Esophagus (tissue), 2 donors: ENCODE results near the gene C6orf136. TPM values are rescaled to one million over a fixed set of nuclear protein-coding genes. Genes with fewer than 3 reads are reported as not detected.

Experiments
- H3K27ac ChIP-seq, 2 donors: one replicate each; pipeline ENCODE4 v1.5.1; 2013; ENCODE audit warnings: low read depth in 2 of 2, mild to moderate bottlenecking in 2 of 2, inconsistent platforms in 1 of 2, low read length in 1 of 2, moderate library complexity in 1 of 2
- H3K27me3 ChIP-seq, 2 donors: one replicate each; pipeline ENCODE4 v1.6.1; 2013; ENCODE audit warnings: low read length in 2 of 2, control low read depth in 1 of 2, mild to moderate bottlenecking in 1 of 2; ENCODE audit not compliant: insufficient read depth in 2 of 2, control insufficient read depth in 1 of 2
- H3K36me3 ChIP-seq, 2 donors: one replicate each; pipeline ENCODE4 v1.6.1; 2013; ENCODE audit warnings: low read length in 1 of 2; ENCODE audit not compliant: control insufficient read depth in 2 of 2, insufficient read depth in 2 of 2
- H3K4me1 ChIP-seq, 2 donors: one replicate each; pipeline ENCODE4 v1.6.1; 2013; ENCODE audit warnings: low read length in 1 of 2; ENCODE audit not compliant: control insufficient read depth in 2 of 2, insufficient read depth in 2 of 2
- H3K4me3 ChIP-seq, 2 donors: one replicate each; pipeline ENCODE4 v1.5.1; 2013; ENCODE audit warnings: low read length in 2 of 2, mild to moderate bottlenecking in 2 of 2, low read depth in 1 of 2, moderate library complexity in 1 of 2
- H3K9me3 ChIP-seq, 2 donors: one replicate each; pipeline ENCODE4 v1.6.1; 2013; ENCODE audit warnings: mild to moderate bottlenecking in 2 of 2, low read depth in 1 of 2, low read length in 1 of 2, moderate library complexity in 1 of 2; ENCODE audit not compliant: control insufficient read depth in 2 of 2, insufficient read depth in 1 of 2
- WGBS, 2 donors: extraction: QIAGEN DNeasy Blood & Tissue Kit; methylation state at CpG; one replicate each; pipeline ENCODE4 v1.1.7; 2013; 5-methylcytosine and 5-hydroxymethylcytosine counted together
- polyA plus RNA-seq, 2 donors: library from polyadenylated mRNA; stranded (reverse); fragments of 200-250 nt; gene quantifications; one replicate each; pipeline ENCODE4 v1.2.3, GENCODE V29; 2013
- donor health status: healthy with polysubstance abuse.
- donor health status: Bipolar disorder and iron deficiency.

Gene C6orf136
- polyA plus RNA-seq, 2 donors: 15.3 to 24.3 TPM

GRCh38 chr6:30690403-30691207, 43.7 kb downstream of the C6orf136 start, which contains the start of gene NRM:
Gene NRM (minus strand): TSS chr6:30690984. CDS start chr6:30690974, 10 bp downstream.
- 1% methylated on average over 36 to 40 of the region's 40 CpGs for WGBS, 2 donors
- Histone ChIP-seq H3K4me1 (peaks cover 2 to 11% of the 10 kb centered on the region in 2 donors), H3K27me3 (no peaks in the 10 kb centered on the region), H3K4me3 (peak within 1 kb of the TSS; percentile 75 to 85), H3K36me3 (no peaks in the 10 kb centered on the region), H3K9me3 (no peaks in the 10 kb centered on the region), H3K27ac (peak within 1 kb of the TSS; percentile 95 to 96)

GRCh38 chr6:30691208-30691847, 44.4 kb downstream of the C6orf136 start:
- H3K9me3 ChIP-seq: no peaks in the 10 kb centered on the region
- no peaks in the 10 kb centered on the region for H3K27me3 ChIP-seq
- WGBS, 2 donors: 16 to 18% methylated on average over 8 of the region's 8 CpGs
- H3K4me1 ChIP-seq: peaks cover 2 to 11% of the 10 kb centered on the region in 2 donors
- peak overlapping the region; percentile 63 to 96 for H3K27ac ChIP-seq
- no peaks in the 10 kb centered on the region for H3K36me3 ChIP-seq
- H3K4me3 ChIP-seq: peak overlapping the region in 1 of 2 donors; percentile 75

- Histone ChIP-seq H3K4me1 (no peaks in the 10 kb centered on the region), H3K9me3 (no peaks in the 10 kb centered on the region), H3K27me3 (no peaks in the 10 kb centered on the region), H3K36me3 (no peaks in the 10 kb centered on the region), H3K27ac (no peak overlapping the region), H3K4me3 (no peak overlapping the region)
- 89 to 94% methylated on average over 5 of the region's 5 CpGs for WGBS, 2 donors
Measured at GRCh38 chr6:30696432-30696831, 49.5 kb downstream of the C6orf136 start.

GRCh38 chr6:30700340-30700739, 53.4 kb downstream of the C6orf136 start:
- peaks cover 0 to 6% of the 10 kb centered on the region in 2 donors for H3K36me3 ChIP-seq
- H3K27me3 ChIP-seq: no peaks in the 10 kb centered on the region
- H3K27ac ChIP-seq: no peak overlapping the region
- no peaks in the 10 kb centered on the region for H3K9me3 ChIP-seq
- WGBS, 2 donors: 64 to 65% methylated on average over 4 of the region's 4 CpGs
- H3K4me1 ChIP-seq: no peaks in the 10 kb centered on the region
- H3K4me3 ChIP-seq: no peak overlapping the region

Other genes with a start within 250 kb of the C6orf136 start
- 100 to 1,000 TPM; 162 to 196 TPM for gene HLA-E, start 157.6 kb upstream of the C6orf136 start, polyA plus RNA-seq
- gene GNL1, start 90.6 kb upstream of the C6orf136 start, polyA plus RNA-seq: 10 to 100 TPM; 27.9 to 29.0 TPM
- 1 to 10 TPM; 3.7 to 4.8 TPM for gene PRR3, start 89.8 kb upstream of the C6orf136 start, polyA plus RNA-seq
- 10 to 100 TPM; 17.7 to 23.8 TPM for gene ABCF1, start 75.7 kb upstream of the C6orf136 start, polyA plus RNA-seq
- gene PPP1R10, start 29.9 kb upstream of the C6orf136 start, polyA plus RNA-seq: 10 to 100 TPM; 13.5 to 23.5 TPM
- gene MRPS18B, start 29.3 kb upstream of the C6orf136 start, polyA plus RNA-seq: 10 to 100 TPM; 20.1 to 50.7 TPM
- gene ATAT1, start 20.3 kb upstream of the C6orf136 start, polyA plus RNA-seq: 1 to 10 TPM; 5.0 to 6.8 TPM
- gene DHX16, start 25.9 kb downstream of the C6orf136 start, polyA plus RNA-seq: 10 to 100 TPM; 19.8 to 27.5 TPM
- 10 to 100 TPM; 22.1 to 22.4 TPM for gene PPP1R18, start 39.5 kb downstream of the C6orf136 start, polyA plus RNA-seq
- gene NRM, start 43.9 kb downstream of the C6orf136 start, polyA plus RNA-seq: 10 to 100 TPM; 14.2 to 15.4 TPM
- 1 to 10 TPM; 5.9 to 8.1 TPM for gene MDC1, start 70.1 kb downstream of the C6orf136 start, polyA plus RNA-seq
- 100 to 1,000 TPM; 142 to 313 TPM for gene TUBB, start 73.2 kb downstream of the C6orf136 start, polyA plus RNA-seq
- gene FLOT1, start 95.6 kb downstream of the C6orf136 start, polyA plus RNA-seq: 10 to 100 TPM; 80.9 to 87.0 TPM
- 100 to 1,000 TPM; 178 to 187 TPM for gene IER3, start 97.4 kb downstream of the C6orf136 start, polyA plus RNA-seq
- 100 to 1,000 TPM; 102 to 136 TPM for gene DDR1, start 237.4 kb downstream of the C6orf136 start, polyA plus RNA-seq